ENCODE data around the gene ZNF507.

ZNF507 gene

DNA sequence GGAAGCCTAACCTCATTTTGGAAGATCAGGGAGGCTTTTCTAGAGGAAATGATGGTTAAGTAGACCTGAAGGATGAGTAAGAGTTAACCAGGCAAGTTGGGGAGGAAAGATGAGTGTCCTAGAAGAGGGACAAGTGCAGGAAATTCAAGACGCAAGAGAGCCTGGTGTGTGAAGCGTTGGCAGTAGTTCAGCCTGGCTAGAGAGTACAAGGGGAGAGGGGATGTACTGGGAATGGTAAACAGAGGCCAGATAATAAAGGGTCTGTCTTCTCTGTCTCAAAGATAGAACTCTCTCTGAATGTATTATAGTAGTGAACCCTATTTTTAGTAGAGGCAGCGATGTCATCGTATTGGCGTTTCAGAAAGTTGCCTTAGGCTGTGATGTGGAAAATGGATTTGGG is 69.8 kb downstream of the ZNF507 start:
- Histone ChIP-seq H3K79me2 (ENCODE audit: low read length) (no peaks in the 10 kb centered on the region), H3K27ac (ENCODE audit: low read length) (no peak overlapping the region), H3K4me3 (ENCODE audit: low read length) (no peak overlapping the region), H3K27me3 (ENCODE audit: low read depth, low read length) (no peaks in the 10 kb centered on the region), H3K4me2 (ENCODE audit: low read length) (no peak overlapping the region), H2AFZ (ENCODE audit: low read depth, low read length) (no peak overlapping the region), H4K20me1 (ENCODE audit: insufficient read depth, low read length) (no peaks in the 10 kb centered on the region), H3K9ac (ENCODE audit: low read length) (no peak overlapping the region), H3K36me3 (replicated peaks; ENCODE audit: low read depth, low read length) (peaks cover 15% of the 10 kb centered on the region), H3K4me1 (ENCODE audit: low read length) (no peaks in the 10 kb centered on the region), H3K9me3 (ENCODE audit: insufficient read depth, low read length) (no peaks in the 10 kb centered on the region)
- TF ChIP-seq EZH2phosphoT487 (IDR thresholded peaks at IDR 0.05; ENCODE audit: low read depth): no peak
- TF ChIP-seq, protein P1, sequence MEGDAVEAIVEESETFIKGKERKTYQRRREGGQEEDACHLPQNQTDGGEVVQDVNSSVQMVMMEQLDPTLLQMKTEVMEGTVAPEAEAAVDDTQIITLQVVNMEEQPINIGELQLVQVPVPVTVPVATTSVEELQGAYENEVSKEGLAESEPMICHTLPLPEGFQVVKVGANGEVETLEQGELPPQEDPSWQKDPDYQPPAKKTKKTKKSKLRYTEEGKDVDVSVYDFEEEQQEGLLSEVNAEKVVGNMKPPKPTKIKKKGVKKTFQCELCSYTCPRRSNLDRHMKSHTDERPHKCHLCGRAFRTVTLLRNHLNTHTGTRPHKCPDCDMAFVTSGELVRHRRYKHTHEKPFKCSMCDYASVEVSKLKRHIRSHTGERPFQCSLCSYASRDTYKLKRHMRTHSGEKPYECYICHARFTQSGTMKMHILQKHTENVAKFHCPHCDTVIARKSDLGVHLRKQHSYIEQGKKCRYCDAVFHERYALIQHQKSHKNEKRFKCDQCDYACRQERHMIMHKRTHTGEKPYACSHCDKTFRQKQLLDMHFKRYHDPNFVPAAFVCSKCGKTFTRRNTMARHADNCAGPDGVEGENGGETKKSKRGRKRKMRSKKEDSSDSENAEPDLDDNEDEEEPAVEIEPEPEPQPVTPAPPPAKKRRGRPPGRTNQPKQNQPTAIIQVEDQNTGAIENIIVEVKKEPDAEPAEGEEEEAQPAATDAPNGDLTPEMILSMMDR (IDR thresholded peaks at IDR 0.05; ENCODE audit: low read depth, low read length): no peak

DNA sequence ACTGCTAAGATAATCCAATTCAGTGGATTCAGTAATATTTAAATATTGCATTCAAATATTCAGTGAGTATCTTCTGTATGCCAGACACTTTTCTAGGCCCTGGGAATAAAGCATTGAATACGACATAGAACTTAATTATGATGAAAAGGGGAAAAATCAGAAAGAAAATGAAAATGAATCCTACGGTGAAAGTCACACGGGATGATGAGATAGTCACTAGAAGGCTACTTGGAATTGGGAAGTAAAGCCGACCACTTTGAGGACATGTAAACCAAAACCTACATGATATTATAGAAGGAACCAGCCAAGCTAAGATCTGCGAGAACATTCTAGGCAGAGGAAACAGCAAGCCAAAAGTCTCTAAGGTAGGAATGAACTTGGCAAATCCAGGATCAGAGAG is 70.3 kb downstream of the ZNF507 start:
- Histone ChIP-seq H3K9me3 (ENCODE audit: insufficient read depth, low read length) (no peaks in the 10 kb centered on the region), H3K27ac (ENCODE audit: low read length) (no peak overlapping the region), H3K4me3 (ENCODE audit: low read length) (no peak overlapping the region), H3K9ac (ENCODE audit: low read length) (no peak overlapping the region), H2AFZ (ENCODE audit: low read depth, low read length) (no peak overlapping the region), H3K4me1 (ENCODE audit: low read length) (no peaks in the 10 kb centered on the region), H3K36me3 (replicated peaks; ENCODE audit: low read depth, low read length) (peaks cover 15% of the 10 kb centered on the region), H3K27me3 (ENCODE audit: low read depth, low read length) (no peaks in the 10 kb centered on the region), H3K79me2 (ENCODE audit: low read length) (no peaks in the 10 kb centered on the region), H3K4me2 (ENCODE audit: low read length) (no peak overlapping the region), H4K20me1 (ENCODE audit: insufficient read depth, low read length) (no peaks in the 10 kb centered on the region)
- TF ChIP-seq, protein P1 (IDR thresholded peaks at IDR 0.05; ENCODE audit: low read depth, low read length): no peak
- TF ChIP-seq EZH2phosphoT487 (IDR thresholded peaks at IDR 0.05; ENCODE audit: low read depth): no peak

DNA sequence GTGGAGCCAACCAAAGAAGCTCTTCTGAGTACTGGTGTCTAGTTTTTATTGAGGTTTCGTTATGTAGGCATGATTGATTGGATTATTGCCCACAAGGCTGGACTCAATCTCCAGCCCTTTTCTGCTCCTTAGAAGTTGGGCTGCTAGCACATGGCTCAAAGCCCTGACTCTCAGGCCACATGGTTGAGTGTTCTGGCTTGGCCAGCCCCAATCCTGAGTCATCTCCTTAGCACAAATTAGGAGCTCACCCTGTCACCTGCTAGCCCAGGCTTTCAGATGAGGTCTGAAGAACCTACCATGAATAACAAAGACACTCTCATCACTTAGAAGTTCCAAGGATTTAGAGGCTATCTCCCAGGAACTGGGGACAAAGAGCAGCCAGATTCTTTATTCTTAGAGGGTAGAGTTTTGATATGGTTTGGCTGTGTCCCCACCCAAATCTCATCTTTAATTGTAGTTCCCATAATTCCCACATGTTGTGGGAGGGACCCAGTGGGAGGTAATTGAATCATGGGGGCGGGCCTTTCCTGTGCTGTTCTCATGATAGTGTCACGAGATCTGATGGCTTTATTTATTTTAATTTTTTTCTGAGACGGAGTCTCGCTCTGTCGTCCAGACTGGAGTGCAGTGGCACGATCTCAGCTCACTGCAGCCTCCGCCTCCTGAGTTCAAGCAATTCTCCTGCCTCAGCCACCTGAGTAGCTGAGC is 71.5 kb downstream of the ZNF507 start:
- Histone ChIP-seq H4K20me1 (ENCODE audit: insufficient read depth, low read length) (no peaks in the 10 kb centered on the region), H3K9ac (ENCODE audit: low read length) (no peak overlapping the region), H3K9me3 (ENCODE audit: insufficient read depth, low read length) (no peaks in the 10 kb centered on the region), H3K4me3 (ENCODE audit: low read length) (no peak overlapping the region), H3K79me2 (ENCODE audit: low read length) (no peaks in the 10 kb centered on the region), H3K4me1 (ENCODE audit: low read length) (peaks cover 4% of the 10 kb centered on the region), H3K27ac (ENCODE audit: low read length) (no peak overlapping the region), H3K27me3 (ENCODE audit: low read depth, low read length) (no peaks in the 10 kb centered on the region), H3K4me2 (ENCODE audit: low read length) (no peak overlapping the region), H2AFZ (ENCODE audit: low read depth, low read length) (no peak overlapping the region), H3K36me3 (replicated peaks; ENCODE audit: low read depth, low read length) (peaks cover 14% of the 10 kb centered on the region)
- no peak for TF ChIP-seq EZH2phosphoT487 (IDR thresholded peaks at IDR 0.05; ENCODE audit: low read depth)
- TF ChIP-seq, protein P1 (IDR thresholded peaks at IDR 0.05; ENCODE audit: low read depth, low read length): no peak

DNA sequence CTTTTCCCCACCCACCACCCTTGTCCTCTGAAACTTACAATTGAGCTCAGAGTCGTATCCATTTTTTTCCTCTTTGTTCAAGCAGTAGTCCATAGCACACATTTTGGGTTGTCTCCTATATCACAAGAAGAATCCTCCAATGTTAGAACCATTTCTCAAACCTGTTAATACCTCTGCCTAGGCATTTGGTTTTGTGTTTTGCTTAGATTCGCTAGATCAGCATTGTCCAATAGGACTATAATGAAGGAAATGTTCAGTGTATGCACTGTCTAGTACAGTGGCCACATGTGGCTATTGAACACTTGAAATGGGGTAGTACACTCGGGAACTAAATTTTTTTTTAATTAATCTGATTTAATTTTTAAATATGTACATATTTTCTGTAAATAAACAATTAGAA is 72.7 kb downstream of the ZNF507 start:
- no peak overlapping the region for H3K9ac ChIP-seq (ENCODE audit: low read length)
- H2AFZ ChIP-seq (ENCODE audit: low read depth, low read length): no peak overlapping the region
- TF ChIP-seq, protein P1 (IDR thresholded peaks at IDR 0.05; ENCODE audit: low read depth, low read length): no peak
- TF ChIP-seq EZH2phosphoT487 (IDR thresholded peaks at IDR 0.05; ENCODE audit: low read depth): no peak
- H3K27me3 ChIP-seq (ENCODE audit: low read depth, low read length): no peaks in the 10 kb centered on the region
- H3K4me2 ChIP-seq (ENCODE audit: low read length): no peak overlapping the region
- H3K79me2 ChIP-seq (ENCODE audit: low read length): no peaks in the 10 kb centered on the region
- no peaks in the 10 kb centered on the region for H3K9me3 ChIP-seq (ENCODE audit: insufficient read depth, low read length)
- no peak overlapping the region for H3K27ac ChIP-seq (ENCODE audit: low read length)
- peaks cover 11% of the 10 kb centered on the region for H3K4me1 ChIP-seq (ENCODE audit: low read length)
- H4K20me1 ChIP-seq (ENCODE audit: insufficient read depth, low read length): no peaks in the 10 kb centered on the region
- H3K4me3 ChIP-seq (ENCODE audit: low read length): no peak overlapping the region
- H3K36me3 ChIP-seq (replicated peaks; ENCODE audit: low read depth, low read length): peaks cover 12% of the 10 kb centered on the region

Measured in OCI-LY3 (cell line).